H1 (cell line): ENCODE data around the gene NCOA1. TPM values are rescaled to one million over a fixed set of nuclear protein-coding genes. Genes with fewer than 3 reads are reported as not detected.
A peak's percentile ranks its signal among the peaks of the same experiment; 100 is the strongest.

Experiments used
- CBX5 ChIP-seq: fragments of 300-800, 300-1000 bp; sonication (generic); IDR thresholded peaks from 2 replicates; pipeline ENCODE4 v1.7.1; 2016; ENCODE audit warnings: antibody characterized with exemption, low read length, low read depth
- CEBPB ChIP-seq: IDR thresholded peaks from 2 replicates; pipeline ENCODE4 v1.6.1; 2012; ENCODE audit warnings: low read depth, low read length
- CHD7 ChIP-seq: fragments of 300-600 bp; sonication (generic); IDR thresholded peaks from 2 replicates; pipeline ENCODE4 v1.7.1; 2012; ENCODE audit warnings: low read length, moderate library complexity, mild to moderate bottlenecking, inconsistent platforms; ENCODE audit not compliant: insufficient replicate concordance
- MAFK ChIP-seq: IDR thresholded peaks from 2 replicates; pipeline ENCODE4 v1.6.1; 2012; ENCODE audit warnings: low read depth, mild to moderate bottlenecking, improper control_type of control experiment, low read length
- NANOG ChIP-seq: IDR thresholded peaks from 2 replicates; pipeline ENCODE4 v1.6.1; 2011; ENCODE audit warnings: low read length, low read depth, mild to moderate bottlenecking, inconsistent platforms; ENCODE audit not compliant: insufficient read depth, poor library complexity, severe bottlenecking
- PHF8 ChIP-seq: fragments of 200-600 bp; sonication (generic); conservative IDR thresholded peaks from 2 replicates; pipeline ENCODE4 v1.7.1; 2012; ENCODE audit warnings: low read depth, mild to moderate bottlenecking, inconsistent platforms, low read length, moderate library complexity
- POLR2AphosphoS5 ChIP-seq: IDR thresholded peaks from 2 replicates; pipeline ENCODE4 v1.6.1; 2011; ENCODE audit warnings: low read depth, low read length
- RBBP5 ChIP-seq: IDR thresholded peaks from 2 replicates; pipeline ENCODE4 v1.7.1; 2012; ENCODE audit warnings: low read depth, mild to moderate bottlenecking, inconsistent platforms, low read length, moderate library complexity, borderline replicate concordance
- YY1 ChIP-seq: IDR thresholded peaks from 2 replicates; pipeline ENCODE4 v1.6.1; 2011; ENCODE audit warnings: low read depth, mild to moderate bottlenecking, low read length
- ZNF274 ChIP-seq: IDR thresholded peaks from 2 replicates; pipeline ENCODE4 v1.7.0; 2012; ENCODE audit warnings: low read length, borderline replicate concordance; ENCODE audit errors: extremely low read depth
- polyA plus RNA-seq, 7 experiments: library from polyadenylated mRNA; depleted of rRNA in 3 of 7; stranded (reverse) in 5 of 7; unstranded in 2 of 7; fragments of >200 nt in 5 of 7; fragments of 200-250 nt in 2 of 7; gene quantifications; 1 replicate in 5 of 7; 2 replicates in 1 of 7; 4 replicates in 1 of 7; pipeline versions ENCODE4 v1.2.1 to v1.2.3, GENCODE V29; 2011 to 2013; ENCODE audit warnings: missing spikeins in 2 of 7, mixed read lengths in 2 of 7
- total RNA-seq: library from RNA; stranded (reverse); fragmentation: NEBNext Ultra II Directional; extraction: Animal tissue kit (Norgen Biotek cat#: 25700); gene quantifications from 2 replicates; pipeline ENCODE4 v1.2.1, GENCODE V29; 2021

The NCOA1 gene
- total and polyA plus RNA-seq, 2 of the 8 experiments (the other 6 are each of a cell fraction or from before 2014, with no cell fraction given), result 12.8 to 17.9 TPM

GRCh38 chr2:24490690-24491541 is at the start of gene NCOA1 (continued):
- no peak for TF ChIP-seq CHD7
- TF ChIP-seq ZNF274, result no peak
- no peak for TF ChIP-seq CEBPB
- TF ChIP-seq PHF8, result peak; percentile 67; the same call in 1 of the 2 replicates
- no peak for TF ChIP-seq MAFK
- TF ChIP-seq YY1, result peak; percentile 87
- TF ChIP-seq POLR2AphosphoS5, result no peak
- peak; percentile 59; the same call in 1 of the 2 replicates for TF ChIP-seq RBBP5
- no peak for TF ChIP-seq NANOG
- no peak for TF ChIP-seq CBX5
